ENCODE data around the gene PKM. TPM values are rescaled to one million over a fixed set of nuclear protein-coding genes. Genes with fewer than 3 reads are reported as not detected.
"Not testable (repeated sequence)": the region's sequence is repeated elsewhere in the genome, so short reads cannot be mapped to it uniquely, and the experiment has no call there.

Gene PKM
- total RNA-seq, 1 experiment from 2014 or later: 1,026 TPM

DNA sequence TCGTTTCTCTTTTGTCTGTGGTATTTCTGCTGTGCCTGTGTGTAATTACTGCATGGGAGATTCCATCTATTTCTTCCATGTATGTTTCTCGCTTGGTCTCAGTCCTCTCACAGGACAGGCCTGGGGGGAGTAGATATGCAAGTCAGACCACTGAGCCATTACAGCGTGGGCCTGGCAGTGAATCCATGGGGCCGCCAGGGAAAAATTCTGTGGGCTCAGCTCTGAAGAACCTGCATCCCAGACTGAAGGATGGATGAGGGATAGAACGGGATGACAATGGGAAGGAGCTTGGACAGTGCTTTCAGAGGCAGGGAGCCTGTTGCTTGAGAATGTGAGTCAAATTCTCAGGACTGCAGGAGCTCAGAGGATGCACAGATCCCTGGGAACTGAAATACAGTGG is 58.2 kb downstream of the PKM start:
- Histone ChIP-seq H3K9me3 (ENCODE audit: control insufficient read depth, low read depth, low read length) (no peaks in the 10 kb centered on the region), H4K20me1 (ENCODE audit: control insufficient read depth, insufficient read depth, insufficient read length) (no peaks in the 10 kb centered on the region), H3K23ac (ENCODE audit: insufficient read length, low read depth, low read length) (no peak overlapping the region), H3K4ac (ENCODE audit: low read depth, low read length) (no peak overlapping the region), H4K5ac (ENCODE audit: insufficient read length, low read depth, low read length) (no peak overlapping the region), H3K79me2 (ENCODE audit: insufficient read depth, low read length) (no peaks in the 10 kb centered on the region), H2BK20ac (ENCODE audit: low read depth, low read length, poor library complexity, severe bottlenecking) (no peak overlapping the region), H3K14ac (ENCODE audit: insufficient read depth, low read length) (no peak overlapping the region), H2BK12ac (ENCODE audit: insufficient read length, low read depth, low read length) (no peak overlapping the region), H3K9ac (ENCODE audit: extremely low read depth, insufficient read length, low read length) (no peak overlapping the region), H3K18ac (ENCODE audit: insufficient read length, low read depth, low read length) (no peak overlapping the region), H3K56ac (ENCODE audit: insufficient read length, low read depth, low read length) (no peak overlapping the region), H3K79me1 (ENCODE audit: insufficient read depth, low read depth, low read length, poor library complexity, severe bottlenecking) (no peaks in the 10 kb centered on the region), H4K91ac (ENCODE audit: insufficient read length, low read depth, low read length) (no peak overlapping the region), H2BK120ac (ENCODE audit: low read depth, low read length, poor library complexity, severe bottlenecking) (no peak overlapping the region), H2AK5ac (ENCODE audit: insufficient read length, low read length) (no peak overlapping the region), H3T11ph (ENCODE audit: low read length) (no peak overlapping the region), H3K4me1 (ENCODE audit: insufficient read depth, low read length) (no peaks in the 10 kb centered on the region; the same call in 1 of the 2 replicates), H3K4me2 (ENCODE audit: insufficient read depth, insufficient read length, low read length) (no peak overlapping the region), H4K8ac (replicated peaks; ENCODE audit: insufficient read length, low read depth, low read length) (no peak overlapping the region), H3K23me2 (ENCODE audit: insufficient read length, low read depth, low read length, poor library complexity, severe bottlenecking) (peaks cover 4% of the 10 kb centered on the region), H3K27ac (ENCODE audit: insufficient read length, low read depth, low read length) (no peak overlapping the region), H2BK5ac (ENCODE audit: insufficient read length, low read length) (no peak overlapping the region), H2BK15ac (ENCODE audit: low read depth, low read length) (no peak overlapping the region), H2AFZ (ENCODE audit: low read length) (no peak overlapping the region), H3K27me3 (ENCODE audit: insufficient read depth, low read length) (no peaks in the 10 kb centered on the region)
- no peak for DNase-seq
- no peak overlapping the region for H3K4me3 Mint-ChIP-seq
- no peaks in the 10 kb centered on the region for H3K9me3 Mint-ChIP-seq
- WGBS (ENCODE audit: extremely low coverage, insufficient read length, low lambda C conversion rate): no CpG with 5 or more reads among the region's 5 CpGs
- H3K27ac Mint-ChIP-seq: peak overlapping the region in 1 of 3 experiments; percentile 50; a peak in 3 of 7 replicates
- TF ChIP-seq, protein P1, sequence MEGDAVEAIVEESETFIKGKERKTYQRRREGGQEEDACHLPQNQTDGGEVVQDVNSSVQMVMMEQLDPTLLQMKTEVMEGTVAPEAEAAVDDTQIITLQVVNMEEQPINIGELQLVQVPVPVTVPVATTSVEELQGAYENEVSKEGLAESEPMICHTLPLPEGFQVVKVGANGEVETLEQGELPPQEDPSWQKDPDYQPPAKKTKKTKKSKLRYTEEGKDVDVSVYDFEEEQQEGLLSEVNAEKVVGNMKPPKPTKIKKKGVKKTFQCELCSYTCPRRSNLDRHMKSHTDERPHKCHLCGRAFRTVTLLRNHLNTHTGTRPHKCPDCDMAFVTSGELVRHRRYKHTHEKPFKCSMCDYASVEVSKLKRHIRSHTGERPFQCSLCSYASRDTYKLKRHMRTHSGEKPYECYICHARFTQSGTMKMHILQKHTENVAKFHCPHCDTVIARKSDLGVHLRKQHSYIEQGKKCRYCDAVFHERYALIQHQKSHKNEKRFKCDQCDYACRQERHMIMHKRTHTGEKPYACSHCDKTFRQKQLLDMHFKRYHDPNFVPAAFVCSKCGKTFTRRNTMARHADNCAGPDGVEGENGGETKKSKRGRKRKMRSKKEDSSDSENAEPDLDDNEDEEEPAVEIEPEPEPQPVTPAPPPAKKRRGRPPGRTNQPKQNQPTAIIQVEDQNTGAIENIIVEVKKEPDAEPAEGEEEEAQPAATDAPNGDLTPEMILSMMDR (conservative IDR thresholded peaks at IDR 0.05): no peak
- H3K36me3 Mint-ChIP-seq (ENCODE audit: insufficient read depth in 1 of 3, low read depth in 3 of 3): no peaks in the 10 kb centered on the region
- peaks cover 16 to 17% of the 10 kb centered on the region in 2 experiments for H3K4me1 Mint-ChIP-seq
- peaks cover 2% of the 10 kb centered on the region; the same call in 1 of the 2 replicates for H3K27me3 Mint-ChIP-seq (ENCODE audit: low read depth)

DNA sequence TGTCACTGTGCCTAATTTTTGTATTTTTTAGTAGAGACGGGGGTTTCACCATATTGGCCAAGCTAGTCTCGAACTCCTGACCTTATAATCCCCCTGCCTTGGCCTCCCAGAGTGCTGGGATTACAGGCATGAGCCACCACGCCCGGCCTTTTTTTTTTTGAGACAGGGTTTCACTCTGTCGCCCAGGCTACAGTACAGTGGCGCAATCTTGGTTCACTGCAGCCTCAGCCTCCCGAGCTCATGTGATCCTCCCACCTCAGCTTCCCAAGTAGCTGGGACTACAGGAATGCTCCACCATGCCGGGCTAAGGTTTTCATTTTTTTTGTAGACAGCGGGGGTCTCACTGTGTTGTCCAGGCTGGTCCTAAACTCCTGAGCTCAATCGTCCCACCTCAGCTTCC is 59.0 kb downstream of the PKM start:
- H3K4me3 Mint-ChIP-seq; H3K79me2 ChIP-seq (ENCODE audit: insufficient read depth, low read length); H3K4me1 ChIP-seq (ENCODE audit: insufficient read depth, low read length); H3K27me3 ChIP-seq (ENCODE audit: insufficient read depth, low read length); H3K9me3 Mint-ChIP-seq; H2AFZ ChIP-seq (ENCODE audit: low read length); H2BK20ac ChIP-seq (ENCODE audit: low read depth, low read length, poor library complexity, severe bottlenecking); H3K18ac ChIP-seq (ENCODE audit: insufficient read length, low read depth, low read length); H2BK5ac ChIP-seq (ENCODE audit: insufficient read length, low read length); H4K20me1 ChIP-seq (ENCODE audit: control insufficient read depth, insufficient read depth, insufficient read length); H3K9ac ChIP-seq (ENCODE audit: extremely low read depth, insufficient read length, low read length); H4K8ac ChIP-seq (replicated peaks; ENCODE audit: insufficient read length, low read depth, low read length); H3K23me2 ChIP-seq (ENCODE audit: insufficient read length, low read depth, low read length, poor library complexity, severe bottlenecking); H2BK12ac ChIP-seq (ENCODE audit: insufficient read length, low read depth, low read length); H3T11ph ChIP-seq (ENCODE audit: low read length); H4K91ac ChIP-seq (ENCODE audit: insufficient read length, low read depth, low read length); H2BK15ac ChIP-seq (ENCODE audit: low read depth, low read length); H3K27ac Mint-ChIP-seq; H3K27ac ChIP-seq (ENCODE audit: insufficient read length, low read depth, low read length); H2BK120ac ChIP-seq (ENCODE audit: low read depth, low read length, poor library complexity, severe bottlenecking); H3K23ac ChIP-seq (ENCODE audit: insufficient read length, low read depth, low read length); H4K5ac ChIP-seq (ENCODE audit: insufficient read length, low read depth, low read length); H3K79me1 ChIP-seq (ENCODE audit: insufficient read depth, low read depth, low read length, poor library complexity, severe bottlenecking); H3K36me3 Mint-ChIP-seq (ENCODE audit: insufficient read depth in 1 of 3, low read depth in 3 of 3); H3K56ac ChIP-seq (ENCODE audit: insufficient read length, low read depth, low read length); H3K27me3 Mint-ChIP-seq (ENCODE audit: low read depth); H3K4ac ChIP-seq (ENCODE audit: low read depth, low read length); H3K4me2 ChIP-seq (ENCODE audit: insufficient read depth, insufficient read length, low read length); H3K14ac ChIP-seq (ENCODE audit: insufficient read depth, low read length); DNase-seq; H2AK5ac ChIP-seq (ENCODE audit: insufficient read length, low read length); H3K9me3 ChIP-seq (ENCODE audit: control insufficient read depth, low read depth, low read length): not testable (repeated sequence)
- peaks cover 10 to 17% of the 10 kb centered on the region in 2 experiments for H3K4me1 Mint-ChIP-seq
- WGBS (ENCODE audit: extremely low coverage, insufficient read length, low lambda C conversion rate): no CpG with 5 or more reads among the region's 10 CpGs
